T-cell (primary cell): ENCODE measurements around the gene NOS1. TPM values are rescaled to one million over a fixed set of nuclear protein-coding genes. Genes with fewer than 3 reads are reported as not detected.

ENCODE experiments used
- ATAC-seq, 4 experiments: fragments of 200-7000 bp in 3 of 4; fragments of 150-1000 bp in 1 of 4; cut with Tn5 transposase; replicated peaks in 1 of 4; 1 replicate in 3 of 4; 2 replicates in 1 of 4; pipeline ENCODE4 v1.10.0; 2021; ENCODE audit warnings: moderate library complexity in 3 of 4, mild to moderate bottlenecking in 2 of 4, moderate number of reproducible peaks in 1 of 4
- CTCF ChIA-PET, 2 donors: fragments of 300-600 bp; sonication (Branson Sonifier 250); formaldehyde crosslinking; loops; one replicate each; lab custom pipeline; 2022; ENCODE audit warnings: antibody characterized with exemption in 2 of 2; lab: Charles Lee
- POLR2A ChIA-PET, 2 donors: fragments of 300-600 bp; sonication (Branson Sonifier 250); formaldehyde crosslinking; loops; one replicate each; lab custom pipeline; 2022; ENCODE audit warnings: antibody characterized with exemption in 2 of 2; lab: Charles Lee
- DNase-seq, 35 experiments: peaks; one replicate each; pipeline versions ENCODE4 v3.0.0 to v3.0.0-alpha.2; 2013 to 2023
- H3K27ac ChIP-seq: one replicate; pipeline ENCODE4 v1.5.1; 2013; ENCODE audit warnings: low read length
- H3K27me3 ChIP-seq, 2 experiments: replicated peaks in 1 of 2; 1 replicate in 1 of 2; 2 replicates in 1 of 2; pipeline versions ENCODE4 v1.6.1 to v1.7.0; 2013; ENCODE audit warnings: low read length in 1 of 2, mixed read lengths in 1 of 2; ENCODE audit not compliant: control insufficient read depth in 2 of 2, insufficient read depth in 2 of 2; ENCODE audit errors: extremely low read depth in 1 of 2
- H3K36me3 ChIP-seq, 2 donors: 1 replicate in 1 of 2; 2 replicates in 1 of 2; pipeline versions ENCODE4 v1.6.1 to v1.7.0; 2013; ENCODE audit warnings: low read length in 1 of 2; ENCODE audit not compliant: control insufficient read depth in 2 of 2, insufficient read depth in 1 of 2; ENCODE audit errors: extremely low read depth in 1 of 2
- H3K4me1 ChIP-seq, 2 experiments: 1 replicate in 1 of 2; 2 replicates in 1 of 2; pipeline versions ENCODE4 v1.6.1 to v1.7.0; 2013; ENCODE audit warnings: low read length in 2 of 2, mixed read lengths in 1 of 2; ENCODE audit not compliant: insufficient read depth in 2 of 2, control insufficient read depth in 1 of 2; ENCODE audit errors: extremely low read depth in 1 of 2
- H3K4me3 ChIP-seq, 2 donors: 1 replicate in 1 of 2; 2 replicates in 1 of 2; pipeline versions ENCODE4 v1.5.1 to v1.7.0; 2013; ENCODE audit warnings: mild to moderate bottlenecking in 2 of 2, low read length in 1 of 2, moderate library complexity in 1 of 2; ENCODE audit not compliant: control insufficient read depth in 1 of 2; ENCODE audit errors: extremely low read depth in 1 of 2
- H3K9me3 ChIP-seq: 2 replicates; pipeline ENCODE4 v1.7.0; 2013
- H3K27ac Mint-ChIP-seq, 2 donors: one replicate each; pipeline ENCODE4 v1.8.0; 2020 to 2021; ENCODE audit warnings: mild to moderate bottlenecking in 2 of 2, mixed read lengths in 2 of 2
- H3K27me3 Mint-ChIP-seq, 2 donors: one replicate each; pipeline ENCODE4 v1.8.0; 2021 to 2022; ENCODE audit warnings: mixed read lengths in 2 of 2
- H3K36me3 Mint-ChIP-seq: one replicate; pipeline ENCODE4 v1.8.0; 2021; ENCODE audit warnings: mixed read lengths
- H3K4me1 Mint-ChIP-seq, 3 donors: one replicate each; pipeline ENCODE4 v1.8.0; 2020 to 2022; ENCODE audit warnings: mixed read lengths in 3 of 3, mild to moderate bottlenecking in 1 of 3
- H3K4me3 Mint-ChIP-seq, 3 donors: one replicate each; pipeline ENCODE4 v1.8.0; 2020 to 2022; ENCODE audit warnings: mild to moderate bottlenecking in 3 of 3, mixed read lengths in 3 of 3, moderate library complexity in 3 of 3
- H3K9me3 Mint-ChIP-seq, 3 donors: one replicate each; pipeline ENCODE4 v1.8.0; 2020 to 2022; ENCODE audit warnings: mixed read lengths in 3 of 3
- WGBS: methylation state at CpG from one replicate; pipeline ENCODE4 v1.1.5; 2013; ENCODE audit warnings: missing lambda C conversion rate; ENCODE audit not compliant: insufficient coverage; 5-methylcytosine and 5-hydroxymethylcytosine counted together
- total RNA-seq, 35 experiments: library from RNA in 6 of 35; stranded (reverse) in 6 of 35; fragments of 120-200 nt in 1 of 35; gene quantifications; one replicate each; pipeline versions ENCODE4 v1.2.1 to v1.2.4 and lab custom pipeline; 2013 to 2026

Gene NOS1
- total RNA-seq, 5 donors from 2014 or later (not counting 1 experiment from before 2014, with no cell fraction given): 0.03 TPM; not detected in 4

GRCh38 chr12:117261247-117261646 is 100.2 kb downstream of the NOS1 start:
- ChIA-PET CTCF (no interaction called here), POLR2A (no interaction called here)
- no peak overlapping the region for H3K27ac ChIP-seq
- H3K36me3 ChIP-seq: no peaks in the 10 kb centered on the region
- H3K4me1 Mint-ChIP-seq: no peaks in the 10 kb centered on the region
- no peaks in the 10 kb centered on the region for H3K36me3 Mint-ChIP-seq
- no peak overlapping the region for H3K27ac Mint-ChIP-seq
- WGBS: no CpG with 5 or more reads among the region's 2 CpGs
- ATAC-seq (no peak), DNase-seq (no peak)
- H3K4me3 Mint-ChIP-seq: no peak overlapping the region
- H3K4me3 ChIP-seq: no peak overlapping the region
- no peaks in the 10 kb centered on the region for H3K4me1 ChIP-seq
- no peaks in the 10 kb centered on the region for H3K9me3 ChIP-seq
- peaks cover 10 to 15% of the 10 kb centered on the region in 2 donors for H3K27me3 Mint-ChIP-seq
- no peaks in the 10 kb centered on the region for H3K9me3 Mint-ChIP-seq
- H3K27me3 ChIP-seq: peaks cover 0 to 7% of the 10 kb centered on the region in 2 experiments

- H3K4me3 Mint-ChIP-seq: no peak overlapping the region
- H3K4me1 Mint-ChIP-seq: no peaks in the 10 kb centered on the region
- no peak overlapping the region for H3K4me3 ChIP-seq
- peaks cover 1 to 9% (median 6%) of the 10 kb centered on the region in 3 donors for H3K9me3 Mint-ChIP-seq
- no peaks in the 10 kb centered on the region for H3K9me3 ChIP-seq
- peaks cover 17 to 18% of the 10 kb centered on the region in 2 donors for H3K27me3 Mint-ChIP-seq
- H3K36me3 ChIP-seq: no peaks in the 10 kb centered on the region
- no peak overlapping the region for H3K27ac ChIP-seq
- DNase-seq (no peak), ATAC-seq (no peak)
- ChIA-PET CTCF (no interaction called here), POLR2A (no interaction called here)
- H3K27ac Mint-ChIP-seq: no peak overlapping the region
- WGBS: 77% methylated on average over 2 of the region's 4 CpGs
- H3K36me3 Mint-ChIP-seq: no peaks in the 10 kb centered on the region
- no peaks in the 10 kb centered on the region for H3K4me1 ChIP-seq
- peaks cover 0 to 15% of the 10 kb centered on the region in 2 experiments for H3K27me3 ChIP-seq
Measured at GRCh38 chr12:117255386-117255785, 106.0 kb downstream of the NOS1 start.

GRCh38 chr12:117243488-117243887 is 117.9 kb downstream of the NOS1 start:
- no peak overlapping the region for H3K27ac Mint-ChIP-seq

GRCh38 chr12:117241697-117242096 is 119.7 kb downstream of the NOS1 start:
- Histone ChIP-seq H3K27me3 (peaks cover 2 to 11% of the 10 kb centered on the region in 2 experiments), H3K4me1 (no peaks in the 10 kb centered on the region), H3K36me3 (no peaks in the 10 kb centered on the region), H3K9me3 (no peaks in the 10 kb centered on the region), H3K27ac (no peak overlapping the region), H3K4me3 (no peak overlapping the region)
- no peak for DNase-seq
- peaks cover 0 to 9% (median 0%) of the 10 kb centered on the region in 3 donors for H3K9me3 Mint-ChIP-seq
- peaks cover 5 to 13% of the 10 kb centered on the region in 2 donors for H3K27me3 Mint-ChIP-seq
- ChIA-PET CTCF (no interaction called here), POLR2A (interaction anchor here in 1 of 2 donors (0.6 kb wide), 1 partner anchor 15 kb away, joined by 5 read pairs; no protein-coding TSS in a partner anchor)
- no peak overlapping the region for H3K4me3 Mint-ChIP-seq
- 95% methylated on average over 5 of the region's 9 CpGs for WGBS
- no peak for ATAC-seq
- H3K27ac Mint-ChIP-seq: no peak overlapping the region
- no peaks in the 10 kb centered on the region for H3K36me3 Mint-ChIP-seq
- no peaks in the 10 kb centered on the region for H3K4me1 Mint-ChIP-seq

More at GRCh38 chr12:117243488-117243887, 117.9 kb downstream of the NOS1 start:
- Mint-ChIP-seq H3K4me3 (no peak overlapping the region), H3K36me3 (no peaks in the 10 kb centered on the region), H3K4me1 (no peaks in the 10 kb centered on the region), H3K27me3 (peaks cover 8 to 13% of the 10 kb centered on the region in 2 donors), H3K9me3 (peaks cover 0 to 9% (median 2%) of the 10 kb centered on the region in 3 donors)
- Histone ChIP-seq H3K27me3 (peaks cover 0 to 7% of the 10 kb centered on the region in 2 experiments), H3K4me1 (no peaks in the 10 kb centered on the region), H3K9me3 (no peaks in the 10 kb centered on the region), H3K27ac (no peak overlapping the region), H3K36me3 (no peaks in the 10 kb centered on the region), H3K4me3 (no peak overlapping the region)
- DNase-seq (no peak), ATAC-seq (no peak)
- CTCF ChIA-PET: no interaction called here
- WGBS: 84% methylated on average over 1 of the region's 1 CpG
- POLR2A ChIA-PET: no interaction called here

- ATAC-seq: no peak
- Mint-ChIP-seq H3K36me3 (no peaks in the 10 kb centered on the region), H3K27me3 (peaks cover 3 to 14% of the 10 kb centered on the region in 2 donors), H3K9me3 (peaks cover 0 to 5% (median 0%) of the 10 kb centered on the region in 3 donors), H3K4me3 (no peak overlapping the region), H3K27ac (no peak overlapping the region), H3K4me1 (peaks cover 0 to 2% (median 0%) of the 10 kb centered on the region in 3 donors)
- no peak overlapping the region for H3K4me3 ChIP-seq
- ChIA-PET POLR2A (no interaction called here), CTCF (interaction anchor here in 1 of 2 donors (0.7 kb wide), 1 partner anchor 8 kb away, joined by 4 read pairs; no protein-coding TSS in a partner anchor)
- no peak for DNase-seq
- WGBS: 50% methylated on average over 1 of the region's 4 CpGs
- H3K9me3 ChIP-seq: no peaks in the 10 kb centered on the region
- H3K4me1 ChIP-seq: no peaks in the 10 kb centered on the region
- H3K27me3 ChIP-seq: peaks cover 2 to 17% of the 10 kb centered on the region in 2 experiments
- no peaks in the 10 kb centered on the region for H3K36me3 ChIP-seq
- H3K27ac ChIP-seq: no peak overlapping the region
Measured at GRCh38 chr12:117240081-117240755, 121.2 kb downstream of the NOS1 start.

GRCh38 chr12:117236456-117237001 is 124.9 kb downstream of the NOS1 start:
- Mint-ChIP-seq H3K36me3 (no peaks in the 10 kb centered on the region), H3K4me1 (peaks cover 0 to 2% (median 0%) of the 10 kb centered on the region in 3 donors), H3K9me3 (no peaks in the 10 kb centered on the region), H3K27ac (no peak overlapping the region), H3K27me3 (peaks cover 14 to 20% of the 10 kb centered on the region in 2 donors), H3K4me3 (no peak overlapping the region)
- peak; percentile 1 to 71 (median 52) for DNase-seq
- CTCF ChIA-PET: interaction anchor here (0.5 to 2.3 kb wide), 3 partner anchors 9 to 608 kb away, joined by 3 to 5 read pairs (median 4); no protein-coding TSS in a partner anchor
- Histone ChIP-seq H3K4me3 (no peak overlapping the region), H3K9me3 (no peaks in the 10 kb centered on the region), H3K27me3 (peaks cover 6 to 22% of the 10 kb centered on the region in 2 experiments), H3K4me1 (no peaks in the 10 kb centered on the region), H3K27ac (no peak overlapping the region), H3K36me3 (no peaks in the 10 kb centered on the region)
- POLR2A ChIA-PET: no interaction called here
- 10% methylated on average over 12 of the region's 13 CpGs for WGBS
- no peak for ATAC-seq
